Effector memory CD4-positive, alpha-beta T cell (primary cell): ENCODE measurements around the gene RGS8.

ENCODE experiments used
- DNase-seq, 3 donors: peaks; one replicate each; pipeline ENCODE4 v3.0.0-alpha.2; 2020
- H3K27ac ChIP-seq: 2 replicates; pipeline ENCODE4 v1.7.0; 2013; ENCODE audit warnings: mild to moderate bottlenecking, low read length, moderate library complexity; ENCODE audit not compliant: insufficient read depth, poor library complexity, severe bottlenecking
- H3K27me3 ChIP-seq: replicated peaks from 2 replicates; pipeline ENCODE4 v1.7.0; 2013; ENCODE audit warnings: mild to moderate bottlenecking, low read length; ENCODE audit not compliant: insufficient read depth, control insufficient read depth, poor library complexity, severe bottlenecking
- H3K36me3 ChIP-seq: 2 replicates; pipeline ENCODE4 v1.7.0; 2013; ENCODE audit warnings: mild to moderate bottlenecking, low read length, moderate library complexity; ENCODE audit not compliant: control insufficient read depth, insufficient read depth
- H3K4me1 ChIP-seq: 2 replicates; pipeline ENCODE4 v1.7.0; 2013; ENCODE audit warnings: low read length, mild to moderate bottlenecking; ENCODE audit not compliant: control insufficient read depth, insufficient read depth, poor library complexity, severe bottlenecking
- H3K4me3 ChIP-seq: 2 replicates; pipeline ENCODE4 v1.7.0; 2013; ENCODE audit warnings: low read length, low read depth, mild to moderate bottlenecking; ENCODE audit not compliant: insufficient read depth, poor library complexity, severe bottlenecking
- H3K9me3 ChIP-seq: 2 replicates; pipeline ENCODE4 v1.7.0; 2013; ENCODE audit warnings: mild to moderate bottlenecking, low read length, moderate library complexity; ENCODE audit not compliant: control insufficient read depth

Gene RGS8

DNA sequence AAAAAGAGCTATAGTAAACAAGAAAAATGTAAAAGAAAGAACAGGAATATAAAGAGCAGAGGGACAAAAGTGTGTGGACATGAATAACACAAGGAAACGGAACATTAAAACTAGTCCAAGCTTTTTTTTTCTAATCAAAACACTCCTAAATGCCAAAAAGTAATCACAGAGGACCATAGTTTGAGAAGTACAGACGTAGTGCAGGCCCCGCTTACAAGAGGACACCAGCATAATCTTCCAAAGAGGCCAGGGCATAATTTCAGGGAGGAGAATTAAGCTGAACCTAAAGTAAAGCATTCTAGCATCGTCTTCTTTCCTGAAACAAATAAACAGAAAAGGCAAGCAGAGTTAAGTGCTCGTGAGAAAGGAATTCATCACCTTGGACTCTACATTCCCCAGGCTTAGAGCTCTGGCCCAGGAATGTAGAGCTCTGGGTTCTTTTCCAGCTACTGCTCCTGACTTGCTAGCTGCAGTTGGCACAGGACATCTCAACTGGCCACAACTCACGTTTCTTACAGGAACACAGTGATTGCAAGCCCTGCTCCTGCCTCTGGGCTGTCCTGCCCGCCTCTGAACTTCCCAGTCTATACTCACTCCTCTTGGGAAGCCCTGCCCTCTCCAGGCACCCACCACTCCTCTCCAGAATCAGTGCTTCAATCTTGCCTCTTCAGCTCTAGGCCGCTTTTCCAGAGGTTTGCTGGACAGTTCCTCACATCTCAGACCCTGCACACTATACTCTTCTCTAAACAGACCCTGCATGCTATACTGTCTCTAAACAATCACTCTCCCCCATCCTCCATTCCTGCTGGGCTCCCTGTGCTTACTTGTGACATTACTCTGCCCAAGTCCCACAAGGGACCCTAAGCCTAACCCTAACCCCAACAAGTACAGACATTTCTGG lies 9.8 kb downstream of the RGS8 start:
- DNase-seq: no peak
- no peaks in the 10 kb centered on the region for H3K27me3 ChIP-seq
- no peaks in the 10 kb centered on the region for H3K36me3 ChIP-seq
- no peak overlapping the region for H3K27ac ChIP-seq
- no peaks in the 10 kb centered on the region for H3K9me3 ChIP-seq
- no peak overlapping the region for H3K4me3 ChIP-seq
- no peaks in the 10 kb centered on the region for H3K4me1 ChIP-seq

DNA sequence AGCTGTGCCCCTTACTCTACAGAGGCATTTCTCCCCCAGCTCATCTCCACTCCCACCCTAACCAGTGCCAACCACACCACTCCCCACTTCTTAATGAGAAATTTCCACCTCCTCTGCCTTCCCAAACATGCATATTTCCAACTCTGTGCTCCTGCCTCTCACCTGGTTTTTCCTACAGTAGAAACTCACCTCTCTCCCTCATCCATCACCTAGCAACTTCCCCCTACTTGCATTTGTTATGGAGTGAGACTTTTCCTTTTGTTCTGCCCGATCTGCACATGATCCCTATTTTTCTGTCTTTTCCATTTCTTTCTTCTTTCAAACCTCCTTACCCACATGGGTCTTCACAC lies 11.9 kb downstream of the RGS8 start:
- H3K36me3 ChIP-seq: no peaks in the 10 kb centered on the region
- no peak overlapping the region for H3K27ac ChIP-seq
- H3K4me3 ChIP-seq: no peak overlapping the region

DNA sequence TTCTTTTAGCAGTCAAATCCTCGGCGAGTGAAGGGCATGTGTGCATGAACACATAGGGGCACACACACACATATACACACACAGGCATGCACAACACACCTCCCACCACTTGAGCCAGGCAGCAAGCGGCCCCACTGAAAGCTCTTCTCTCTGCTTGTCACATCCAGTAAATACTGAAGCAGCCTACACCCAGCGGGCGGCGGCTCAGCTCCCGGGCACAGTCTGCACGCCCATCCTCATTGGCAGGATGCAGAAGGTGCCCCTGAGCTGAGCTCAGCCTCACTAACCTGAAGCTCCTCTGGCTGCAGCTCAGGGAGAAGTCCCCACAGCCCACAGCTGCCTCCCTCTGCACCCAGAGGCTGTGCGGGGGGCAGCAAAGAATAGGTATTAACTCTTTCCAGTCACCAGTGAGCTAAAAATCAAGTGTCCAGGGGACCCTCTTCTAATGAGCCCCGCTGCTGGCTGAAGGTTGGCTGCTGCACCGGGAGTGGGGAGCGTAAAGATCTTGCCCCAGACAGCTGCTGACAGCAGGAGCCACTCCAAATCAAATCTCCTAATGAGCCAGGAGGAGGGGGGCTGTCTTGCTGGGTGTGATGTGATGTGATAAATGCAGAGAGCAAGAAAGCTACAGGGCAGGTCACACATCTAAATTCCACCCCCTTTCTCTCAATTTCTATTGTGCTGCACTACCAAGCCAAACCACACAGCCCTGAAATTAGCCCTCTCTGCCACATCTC lies 12.5 kb downstream of the RGS8 start:
- H3K4me3 ChIP-seq: no peak overlapping the region
- DNase-seq: no peak

More for the DNA sequence above, 11.9 kb downstream of the RGS8 start:
- Histone ChIP-seq H3K27me3 (no peaks in the 10 kb centered on the region), H3K4me1 (no peaks in the 10 kb centered on the region), H3K9me3 (no peaks in the 10 kb centered on the region)
- no peak for DNase-seq

DNA sequence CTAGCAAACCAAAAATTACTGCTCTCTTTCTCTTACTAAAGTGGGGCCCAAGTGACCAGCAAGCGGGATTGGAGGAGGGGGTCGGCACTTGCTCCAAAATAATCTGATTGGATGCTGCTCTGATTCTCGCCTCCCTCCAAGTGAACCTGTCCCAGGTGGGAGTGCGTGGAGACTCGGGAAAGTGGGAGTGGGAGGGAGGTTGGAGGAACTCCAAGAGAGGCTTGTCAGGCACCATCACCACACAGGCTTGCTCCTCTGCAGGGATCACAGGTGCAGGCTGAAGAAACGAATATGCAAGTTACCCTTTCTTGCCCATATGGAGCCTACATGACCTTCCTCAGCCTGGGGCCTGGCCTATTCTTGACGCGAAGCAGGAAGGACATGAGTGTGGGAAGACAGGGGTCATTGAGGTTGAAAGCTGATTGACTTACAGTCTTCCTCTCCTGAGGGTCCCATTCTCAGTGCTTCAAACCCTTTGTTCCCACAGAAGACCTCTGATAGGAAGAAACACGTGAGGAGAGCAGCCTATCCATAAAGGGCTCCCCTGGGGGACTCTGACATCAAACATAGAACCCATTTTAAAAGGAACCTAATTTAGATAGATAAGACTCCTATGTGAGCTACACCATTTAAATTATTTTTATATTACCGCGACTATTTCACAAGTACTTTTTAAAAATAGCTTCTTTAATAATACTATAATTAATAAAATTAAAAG lies 14.2 kb downstream of the RGS8 start:
- no peaks in the 10 kb centered on the region for H3K9me3 ChIP-seq
- no peaks in the 10 kb centered on the region for H3K4me1 ChIP-seq
- H3K36me3 ChIP-seq: no peaks in the 10 kb centered on the region
- no peak for DNase-seq
- no peak overlapping the region for H3K4me3 ChIP-seq
- H3K27ac ChIP-seq: no peak overlapping the region
- H3K27me3 ChIP-seq: no peaks in the 10 kb centered on the region

More for the DNA sequence above, 12.5 kb downstream of the RGS8 start:
- Histone ChIP-seq H3K4me1 (no peaks in the 10 kb centered on the region), H3K36me3 (no peaks in the 10 kb centered on the region), H3K9me3 (no peaks in the 10 kb centered on the region), H3K27ac (no peak overlapping the region), H3K27me3 (no peaks in the 10 kb centered on the region)

DNA sequence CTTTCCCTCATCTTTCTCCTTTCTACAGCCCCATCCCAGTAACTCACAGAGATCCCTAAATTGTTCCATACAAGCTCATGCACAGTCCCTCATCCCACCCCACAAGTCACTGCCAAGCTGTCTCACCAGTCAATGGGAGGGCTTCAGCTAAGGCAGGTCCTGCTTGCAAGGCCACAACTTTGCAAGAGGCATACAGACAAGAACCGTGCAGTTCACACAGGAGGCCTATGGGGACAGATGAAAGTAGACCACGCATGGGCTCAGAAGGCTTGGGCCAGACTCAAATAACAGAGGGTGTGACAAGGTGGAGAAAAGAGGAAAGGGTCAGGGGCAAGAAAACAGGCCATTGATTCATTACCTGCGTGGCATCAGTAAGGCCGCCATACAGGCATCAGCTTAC lies 15.1 kb downstream of the RGS8 start:
- no peak for DNase-seq
- Histone ChIP-seq H3K4me3 (no peak overlapping the region), H3K36me3 (no peaks in the 10 kb centered on the region), H3K27me3 (no peaks in the 10 kb centered on the region), H3K9me3 (no peaks in the 10 kb centered on the region), H3K4me1 (no peaks in the 10 kb centered on the region), H3K27ac (no peak overlapping the region)

DNA sequence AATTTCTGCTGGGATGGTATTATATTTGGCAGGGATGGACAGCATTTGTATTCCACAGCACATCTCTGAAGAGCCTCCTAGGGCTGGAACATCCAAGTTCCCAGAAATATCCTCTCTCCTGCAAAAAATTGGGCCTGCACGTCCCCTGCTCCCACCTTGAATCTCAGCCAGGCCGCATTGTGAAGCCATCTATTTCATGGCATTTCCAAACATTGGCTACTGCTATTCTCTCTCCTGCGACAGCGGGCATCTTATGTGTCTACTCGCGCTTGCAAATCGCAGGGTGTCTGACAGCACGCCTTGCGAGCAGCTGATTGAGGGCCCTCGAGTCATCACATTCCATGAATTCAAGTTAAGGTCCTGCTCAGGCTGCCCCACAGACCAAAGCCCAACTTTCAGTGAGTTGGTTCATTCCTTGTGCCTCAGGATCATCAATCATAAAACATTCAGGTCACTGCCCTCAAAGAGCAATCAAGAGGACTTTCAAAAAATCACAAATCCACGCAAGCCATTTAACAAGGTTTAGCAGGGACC lies 15.8 kb downstream of the RGS8 start:
- H3K27me3 ChIP-seq: no peaks in the 10 kb centered on the region
- H3K27ac ChIP-seq: no peak overlapping the region
- H3K4me3 ChIP-seq: no peak overlapping the region
- H3K36me3 ChIP-seq: no peaks in the 10 kb centered on the region
- H3K9me3 ChIP-seq: no peaks in the 10 kb centered on the region
- DNase-seq: no peak
- H3K4me1 ChIP-seq: no peaks in the 10 kb centered on the region

DNA sequence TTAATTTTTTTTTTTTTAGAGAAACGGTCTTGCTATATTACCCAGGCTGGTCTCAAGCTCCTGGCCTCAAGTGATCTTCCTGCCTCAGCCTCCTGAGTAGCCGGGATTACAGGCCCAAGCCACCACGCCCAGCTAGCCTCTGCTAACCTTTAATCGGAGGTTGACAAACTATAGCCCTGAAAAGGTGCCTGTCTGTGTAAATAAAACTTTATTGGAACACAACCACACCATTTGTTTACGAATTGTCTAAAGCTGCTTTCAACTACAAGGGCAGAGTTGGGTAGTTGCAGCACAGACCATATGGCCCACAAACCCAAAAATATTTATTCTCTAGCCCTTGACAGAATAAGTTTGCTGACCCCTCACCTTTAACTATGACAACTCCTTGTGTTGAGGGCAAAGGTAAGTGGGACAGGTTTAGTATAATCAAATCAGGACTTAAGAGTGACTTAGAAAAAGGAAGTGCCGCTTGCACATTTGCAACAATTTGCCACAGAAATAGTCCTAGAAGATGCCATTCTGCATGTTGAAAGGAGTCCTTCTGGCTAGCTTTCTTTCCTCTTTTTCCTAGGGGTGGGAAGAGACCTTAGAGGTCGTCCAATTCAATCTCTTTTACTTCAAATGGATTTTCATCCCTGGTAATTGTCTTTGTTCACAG lies 16.4 kb downstream of the RGS8 start:
- Histone ChIP-seq H3K36me3 (no peaks in the 10 kb centered on the region), H3K4me3 (no peak overlapping the region), H3K27ac (no peak overlapping the region), H3K4me1 (no peaks in the 10 kb centered on the region), H3K9me3 (no peaks in the 10 kb centered on the region), H3K27me3 (no peaks in the 10 kb centered on the region)
- no peak for DNase-seq

DNA sequence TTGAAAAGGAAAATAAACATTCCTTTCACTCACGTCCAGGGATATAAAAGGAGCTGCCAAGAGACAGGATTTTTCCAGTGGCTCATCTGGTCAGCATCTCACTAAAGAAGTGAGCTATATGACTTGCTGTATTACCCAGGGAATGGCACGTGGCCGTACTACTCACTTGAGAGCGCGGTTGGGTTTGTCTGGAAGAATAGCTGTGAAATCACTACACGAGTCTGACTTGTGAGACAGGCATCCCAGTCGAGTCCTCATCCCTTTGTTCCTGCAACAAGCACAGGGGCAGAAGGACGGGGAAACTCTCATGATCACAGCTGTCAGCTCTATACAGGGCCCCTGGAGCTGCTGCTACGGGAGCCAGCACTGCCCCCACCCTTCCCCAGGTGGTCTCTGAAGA lies 17.7 kb downstream of the RGS8 start:
- no peaks in the 10 kb centered on the region for H3K36me3 ChIP-seq
- no peaks in the 10 kb centered on the region for H3K4me1 ChIP-seq
- no peaks in the 10 kb centered on the region for H3K9me3 ChIP-seq
- DNase-seq: no peak
- H3K4me3 ChIP-seq: no peak overlapping the region
- H3K27ac ChIP-seq: no peak overlapping the region
- no peaks in the 10 kb centered on the region for H3K27me3 ChIP-seq

DNA sequence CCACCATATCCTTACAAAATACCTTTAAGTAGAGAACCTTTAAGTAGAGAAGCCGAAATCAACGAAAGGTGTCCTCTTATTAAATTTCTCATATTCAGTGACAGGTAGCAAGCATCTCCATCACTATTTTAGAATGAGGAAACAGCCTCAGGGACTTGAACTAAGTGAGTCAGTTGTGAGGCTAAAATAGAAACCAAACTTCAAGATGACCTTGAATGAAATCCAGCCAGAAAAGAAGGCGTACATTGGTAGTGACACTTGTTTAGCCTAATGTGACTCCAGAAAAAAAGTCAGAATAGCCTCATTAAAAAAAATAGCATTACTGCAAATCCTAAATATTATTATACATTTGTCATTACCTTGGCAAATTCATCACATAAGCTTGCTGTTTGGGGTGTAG lies 20.1 kb downstream of the RGS8 start:
- Histone ChIP-seq H3K4me3 (no peak overlapping the region), H3K4me1 (no peaks in the 10 kb centered on the region), H3K9me3 (no peaks in the 10 kb centered on the region), H3K27me3 (no peaks in the 10 kb centered on the region), H3K27ac (no peak overlapping the region), H3K36me3 (no peaks in the 10 kb centered on the region)
- DNase-seq: no peak
